Caco-2 (cell line): ENCODE measurements around the gene FNDC3B. TPM values are rescaled to one million over a fixed set of nuclear protein-coding genes. Genes with fewer than 3 reads are reported as not detected.

Experiments
- BruUV-seq: library from RNA; stranded (reverse); fragments of 400-500 nt; replicated peaks from 2 replicates; lab custom pipeline; 2021; lab: Mats Ljungman, UMichigan
- CTCF ChIA-PET: fragments of 300-600 bp; sonication (Branson Sonifier 250); formaldehyde crosslinking; loops from one replicate; lab custom pipeline; 2022; ENCODE audit warnings: antibody characterized with exemption; lab: Charles Lee
- POLR2A ChIA-PET: fragments of 300-600 bp; sonication (Branson Sonifier 250); formaldehyde crosslinking; loops from one replicate; lab custom pipeline; 2022; ENCODE audit warnings: antibody characterized with exemption; lab: Charles Lee
- DNase-seq, 2 experiments: peaks; one replicate each; pipeline versions ENCODE4 v3.0.0 to v3.0.0-alpha.2; 2020 to 2022
- H3K27me3 ChIP-seq: replicated peaks from 2 replicates; pipeline ENCODE4 v1.6.0; 2011; ENCODE audit warnings: low read length; ENCODE audit not compliant: control insufficient read depth, insufficient read depth
- H3K36me3 ChIP-seq: 2 replicates; pipeline ENCODE4 v1.5.1; 2011; ENCODE audit warnings: low read length; ENCODE audit not compliant: control insufficient read depth, insufficient read depth
- H3K4me1 ChIP-seq: fragments of 250-450 bp; sonication (Bioruptor Pico); 2 replicates; pipeline ENCODE4 v1.5.1; 2020; ENCODE audit warnings: mild to moderate bottlenecking
- H3K4me3 ChIP-seq: 2 replicates; pipeline ENCODE4 v1.5.1; 2011; ENCODE audit warnings: low read depth, mild to moderate bottlenecking, control low read depth, low read length
- H3K9me3 ChIP-seq: fragments of 250-450 bp; sonication (Bioruptor Pico); 2 replicates; pipeline ENCODE4 v1.5.1; 2020; ENCODE audit warnings: mild to moderate bottlenecking, moderate library complexity
- H3K27ac Mint-ChIP-seq: one replicate; pipeline ENCODE4 v1.8.0; 2022; ENCODE audit warnings: mixed read lengths; ENCODE audit not compliant: unreplicated experiment
- H3K27me3 Mint-ChIP-seq: one replicate; pipeline ENCODE4 v1.8.0; 2022; ENCODE audit warnings: mixed read lengths; ENCODE audit not compliant: insufficient read depth, unreplicated experiment
- H3K36me3 Mint-ChIP-seq: one replicate; pipeline ENCODE4 v1.8.0; 2022; ENCODE audit warnings: mild to moderate bottlenecking, mixed read lengths; ENCODE audit not compliant: insufficient read depth, unreplicated experiment
- H3K4me1 Mint-ChIP-seq: one replicate; pipeline ENCODE4 v1.8.0; 2022; ENCODE audit warnings: low read depth, mixed read lengths; ENCODE audit not compliant: unreplicated experiment
- H3K4me3 Mint-ChIP-seq: one replicate; pipeline ENCODE4 v1.8.0; 2022; ENCODE audit warnings: mild to moderate bottlenecking, moderate library complexity, mixed read lengths; ENCODE audit not compliant: unreplicated experiment
- H3K9me3 Mint-ChIP-seq: one replicate; pipeline ENCODE4 v1.8.0; 2022; ENCODE audit warnings: mixed read lengths; ENCODE audit not compliant: unreplicated experiment
- CTCF ChIP-seq, 2 experiments: fragments of 200-600 bp in 1 of 2; IDR thresholded peaks; 1 replicate in 1 of 2; 2 replicates in 1 of 2; pipeline versions ENCODE4 v1.5.1 to v1.8.0; 2011 to 2022; ENCODE audit warnings: antibody characterized with exemption in 1 of 2, control low read depth in 1 of 2, inconsistent platforms in 1 of 2, low read depth in 1 of 2, low read length in 1 of 2, mild to moderate bottlenecking in 1 of 2, moderate library complexity in 1 of 2; ENCODE audit not compliant: insufficient read depth in 1 of 2, severe bottlenecking in 1 of 2, unreplicated experiment in 1 of 2
- intact Hi-C: fragments of 100-400 bp; cut with micrococcal nuclease; formaldehyde crosslinking; loops from one replicate; pipeline ENCODE4 v1.10.0; 2022; ENCODE audit not compliant: unreplicated experiment
- total RNA-seq: library from RNA; stranded (reverse); gene quantifications from 2 replicates; pipeline ENCODE4 v1.2.3, GENCODE V29; 2022

FNDC3B gene
- total RNA-seq, 1 experiment from 2014 or later, result 59.8 TPM

GRCh38 chr3:172054115-172054764, 14.9 kb downstream of the FNDC3B start:
- Histone ChIP-seq H3K9me3 (no peaks in the 10 kb centered on the region), H3K27me3 (no peaks in the 10 kb centered on the region), H3K4me1 (no peaks in the 10 kb centered on the region), H3K4me3 (no peak overlapping the region), H3K36me3 (no peaks in the 10 kb centered on the region)
- CTCF ChIA-PET, result no interaction called here
- H3K36me3 Mint-ChIP-seq, result peaks cover 50% of the 10 kb centered on the region
- POLR2A ChIA-PET, result no interaction called here
- no peak for TF ChIP-seq CTCF (IDR thresholded peaks at IDR 0.05; ENCODE audit: insufficient read depth in 1 of 2, low read depth in 1 of 2, low read length in 1 of 2, severe bottlenecking in 1 of 2, unreplicated experiment in 1 of 2)
- H3K9me3 Mint-ChIP-seq, result no peaks in the 10 kb centered on the region
- no peak for DNase-seq
- no peak overlapping the region for H3K27ac Mint-ChIP-seq
- BruUV-seq, result no TSS peak
- peaks cover 16% of the 10 kb centered on the region for H3K4me1 Mint-ChIP-seq
- no peaks in the 10 kb centered on the region for H3K27me3 Mint-ChIP-seq
- intact Hi-C loops, result no loop called here
- H3K4me3 Mint-ChIP-seq, result no peak overlapping the region

GRCh38 chr3:172056416-172056815, 17.0 kb downstream of the FNDC3B start:
- peaks cover 16% of the 10 kb centered on the region for H3K4me1 Mint-ChIP-seq
- no peaks in the 10 kb centered on the region for H3K36me3 ChIP-seq

GRCh38 chr3:172057059-172057458, 17.7 kb downstream of the FNDC3B start:
- intact Hi-C loops, result no loop called here
- Mint-ChIP-seq H3K4me1 (peaks cover 19% of the 10 kb centered on the region), H3K9me3 (no peaks in the 10 kb centered on the region), H3K36me3 (peaks cover 24% of the 10 kb centered on the region), H3K4me3 (no peak overlapping the region), H3K27me3 (no peaks in the 10 kb centered on the region), H3K27ac (no peak overlapping the region)
- TF ChIP-seq CTCF (IDR thresholded peaks at IDR 0.05; ENCODE audit: insufficient read depth in 1 of 2, low read depth in 1 of 2, low read length in 1 of 2, severe bottlenecking in 1 of 2, unreplicated experiment in 1 of 2), result no peak
- no peak for DNase-seq
- no peaks in the 10 kb centered on the region for H3K9me3 ChIP-seq
- no peak overlapping the region for H3K4me3 ChIP-seq
- H3K4me1 ChIP-seq, result peaks cover 17% of the 10 kb centered on the region
- no TSS peak for BruUV-seq
- POLR2A ChIA-PET, result no interaction called here
- no peaks in the 10 kb centered on the region for H3K36me3 ChIP-seq
- H3K27me3 ChIP-seq, result no peaks in the 10 kb centered on the region
- CTCF ChIA-PET, result no interaction called here

More at GRCh38 chr3:172056416-172056815, 17.0 kb downstream of the FNDC3B start:
- no peaks in the 10 kb centered on the region for H3K27me3 ChIP-seq
- no peak for TF ChIP-seq CTCF (IDR thresholded peaks at IDR 0.05; ENCODE audit: insufficient read depth in 1 of 2, low read depth in 1 of 2, low read length in 1 of 2, severe bottlenecking in 1 of 2, unreplicated experiment in 1 of 2)
- Mint-ChIP-seq H3K36me3 (peaks cover 28% of the 10 kb centered on the region), H3K4me3 (no peak overlapping the region), H3K27me3 (no peaks in the 10 kb centered on the region), H3K27ac (no peak overlapping the region), H3K9me3 (no peaks in the 10 kb centered on the region)
- no peak overlapping the region for H3K4me3 ChIP-seq
- DNase-seq, result no peak
- ChIA-PET CTCF (no interaction called here), POLR2A (no interaction called here)
- no TSS peak for BruUV-seq
- peaks cover 10% of the 10 kb centered on the region for H3K4me1 ChIP-seq
- intact Hi-C loops, result no loop called here
- no peaks in the 10 kb centered on the region for H3K9me3 ChIP-seq
